HTERT RPE-1 (cell line): ENCODE data around the gene CBFA2T3.

Source experiments
- in situ Hi-C: fragments of 300-500 bp; cut with MboI; formaldehyde crosslinking; loops from 4 replicates; pipeline ENCODE4 v1.14.3; 2020; ENCODE audit warnings: low sequenced_read_pairs

CBFA2T3 gene

GRCh38 chr16:88940862-88941817 lies 35.9 kb downstream of the CBFA2T3 start:
- in situ Hi-C loops = no loop called here

- in situ Hi-C loops = no loop called here
These were observed 36.8 kb downstream of the CBFA2T3 start for GRCh38 chr16:88939972-88940861.

DNA sequence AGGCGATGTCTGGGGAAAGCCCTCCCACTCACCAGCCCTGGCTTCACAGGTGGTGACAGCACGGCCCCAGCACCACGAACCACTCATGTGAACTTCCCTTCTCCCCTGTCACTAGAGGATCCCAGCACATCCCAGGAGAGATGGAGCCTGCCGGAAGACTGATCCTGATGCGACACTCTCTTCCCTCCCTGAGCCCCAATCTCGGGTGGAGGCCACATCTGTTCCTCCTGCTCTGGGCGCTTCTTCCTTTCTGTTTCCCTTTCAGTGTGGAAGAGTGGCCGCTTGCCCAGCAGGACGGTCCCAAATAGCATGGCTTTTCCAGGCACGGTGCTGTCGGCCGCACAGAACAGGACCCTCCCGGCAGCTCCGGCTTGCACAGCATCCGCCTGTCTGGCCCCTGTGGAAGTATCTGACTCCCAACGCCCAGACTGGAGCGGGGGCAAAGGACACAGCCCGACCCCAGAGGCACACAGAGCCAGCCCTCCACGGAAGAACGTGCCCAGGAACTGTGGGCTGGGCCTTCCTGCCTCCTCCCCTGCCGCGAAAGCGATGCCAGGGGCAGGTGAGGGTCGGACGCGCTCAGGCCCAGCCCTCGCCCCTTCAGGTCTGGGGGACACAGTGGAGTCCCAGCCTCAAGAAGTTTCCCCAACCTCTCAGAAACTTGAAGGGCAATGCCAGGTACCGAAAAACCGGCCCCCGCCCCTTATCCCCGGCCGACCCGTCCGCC lies 37.6 kb downstream of the CBFA2T3 start:
- in situ Hi-C loops = no loop called here

GRCh38 chr16:88938777-88939244 lies 38.2 kb downstream of the CBFA2T3 start:
- in situ Hi-C loops = no loop called here

- in situ Hi-C loops = no loop called here
These were observed 38.8 kb downstream of the CBFA2T3 start for GRCh38 chr16:88938119-88938776.

- in situ Hi-C loops = no loop called here
These were observed 39.8 kb downstream of the CBFA2T3 start for GRCh38 chr16:88937206-88937621.

DNA sequence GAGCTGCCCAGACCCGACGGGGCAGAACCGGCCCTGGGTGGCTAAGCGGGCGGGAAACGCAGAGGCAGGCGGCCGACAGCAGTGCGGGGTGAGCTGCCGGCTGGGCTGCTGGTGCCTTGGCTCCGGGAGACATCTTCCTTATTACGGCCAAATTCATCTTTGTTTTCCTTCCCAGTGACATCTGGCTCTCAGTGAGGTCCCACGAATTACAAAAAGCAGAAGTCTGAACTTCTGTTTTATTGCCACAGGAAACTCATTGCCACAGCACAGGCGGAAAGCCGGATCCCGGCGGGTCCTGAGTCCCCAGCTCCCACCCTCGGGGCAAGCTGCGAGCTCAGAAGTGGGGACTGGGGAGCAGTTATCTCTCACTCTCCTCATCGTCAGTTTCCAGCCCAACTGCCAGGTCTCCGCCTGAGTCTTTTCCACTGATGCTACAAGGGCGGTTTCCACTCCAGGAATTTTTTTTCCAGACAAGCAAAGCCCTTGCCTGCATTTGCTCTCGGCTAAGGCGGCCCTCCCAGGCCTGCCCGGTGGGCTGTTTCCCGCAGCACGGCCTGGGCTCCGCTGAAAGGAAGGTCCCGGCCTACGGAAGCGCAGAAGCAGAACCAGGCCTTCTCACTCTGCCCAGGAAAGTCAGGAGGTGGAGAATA lies 40.3 kb downstream of the CBFA2T3 start:
- in situ Hi-C loops = no loop called here

DNA sequence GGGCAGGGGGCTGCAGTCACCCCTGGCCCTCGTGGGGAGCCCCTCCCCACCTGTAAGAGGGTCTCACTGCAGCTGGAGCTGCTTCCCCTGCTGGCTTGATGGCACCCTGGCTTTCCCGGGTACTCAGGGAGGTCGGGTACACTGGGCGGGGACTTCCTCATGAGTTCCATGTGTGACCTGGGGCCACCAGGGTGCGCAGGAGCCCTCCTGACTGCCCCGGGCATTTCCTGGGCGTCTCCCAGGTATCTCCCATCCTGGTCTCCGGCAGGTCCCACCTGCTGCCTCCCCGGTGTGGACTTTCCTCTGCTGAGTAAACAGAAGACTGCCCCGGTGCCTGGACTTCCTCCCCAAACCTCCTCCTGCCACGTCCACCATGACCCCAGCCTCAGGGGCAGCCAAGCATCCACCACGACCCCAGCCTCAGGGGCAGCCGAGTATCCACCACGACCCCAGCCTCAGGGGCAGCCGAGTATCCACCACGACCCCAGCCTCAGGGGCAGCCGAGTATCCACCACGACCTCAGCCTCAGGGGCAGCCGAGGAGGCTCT lies 40.9 kb downstream of the CBFA2T3 start:
- in situ Hi-C loops = no loop called here

GRCh38 chr16:88934066-88934667 lies 42.8 kb downstream of the CBFA2T3 start:
- in situ Hi-C loops = no loop called here

- in situ Hi-C loops = no loop called here
These were observed 44.1 kb downstream of the CBFA2T3 start for GRCh38 chr16:88932929-88933328.

- in situ Hi-C loops = no loop called here
These were observed 45.1 kb downstream of the CBFA2T3 start for GRCh38 chr16:88931936-88932335.

- in situ Hi-C loops = no loop called here
These were observed 45.6 kb downstream of the CBFA2T3 start for GRCh38 chr16:88931373-88931900.

- in situ Hi-C loops = no loop called here
These were observed 46.3 kb downstream of the CBFA2T3 start for GRCh38 chr16:88930716-88931115.

- in situ Hi-C loops = no loop called here
These were observed 47.9 kb downstream of the CBFA2T3 start for GRCh38 chr16:88929091-88929445.

- in situ Hi-C loops = no loop called here
These were observed 48.5 kb downstream of the CBFA2T3 start for GRCh38 chr16:88928405-88929090.

DNA sequence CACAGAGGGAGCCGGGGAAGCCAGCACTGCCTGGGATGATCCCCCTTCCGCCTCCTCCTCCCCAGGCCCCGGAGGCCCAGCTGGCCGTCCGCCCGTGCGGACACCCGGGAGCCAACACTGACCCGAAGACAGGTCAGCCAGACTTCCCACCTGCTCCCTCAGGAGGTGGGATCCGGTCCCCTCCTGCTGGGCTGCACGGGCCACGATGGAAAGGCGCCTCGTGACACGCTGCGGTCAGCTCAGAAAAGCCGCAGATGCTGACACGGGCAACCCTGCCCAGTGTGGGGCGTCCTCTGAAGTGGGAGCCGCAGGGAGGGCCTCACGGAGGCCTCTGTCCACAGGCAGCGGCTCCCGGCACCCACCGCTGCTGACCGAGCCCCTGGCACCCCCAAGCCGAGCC lies 49.3 kb downstream of the CBFA2T3 start:
- in situ Hi-C loops = no loop called here

GRCh38 chr16:88927010-88927409 lies 50.0 kb downstream of the CBFA2T3 start:
- in situ Hi-C loops = no loop called here

- in situ Hi-C loops = no loop called here
These were observed 50.5 kb downstream of the CBFA2T3 start for GRCh38 chr16:88926374-88926990.
